Effector memory CD8-positive, alpha-beta T cell (primary cell): ENCODE measurements around the gene C21orf91.
A peak's percentile ranks its signal among the peaks of the same experiment; 100 is the strongest.

Source experiments
- ATAC-seq: fragments of 150-1000 bp; cut with Tn5 transposase; replicated peaks from 2 replicates; pipeline ENCODE4 v1.10.0; 2021; ENCODE audit warnings: mild to moderate bottlenecking, moderate library complexity
- DNase-seq, 3 experiments: peaks; one replicate each; pipeline ENCODE4 v3.0.0; 2021
- H3K27ac Mint-ChIP-seq, 2 donors: one replicate each; pipeline ENCODE4 v1.8.0; 2022; ENCODE audit warnings: mild to moderate bottlenecking in 2 of 2, mixed read lengths in 2 of 2, moderate library complexity in 2 of 2
- H3K27me3 Mint-ChIP-seq, 2 donors: one replicate each; pipeline ENCODE4 v1.8.0; 2022; ENCODE audit warnings: mixed read lengths in 2 of 2
- H3K36me3 Mint-ChIP-seq: one replicate; pipeline ENCODE4 v1.8.0; 2022; ENCODE audit warnings: mild to moderate bottlenecking, moderate library complexity, mixed read lengths; ENCODE audit not compliant: insufficient read depth
- H3K4me1 Mint-ChIP-seq, 2 donors: one replicate each; pipeline ENCODE4 v1.8.0; 2022; ENCODE audit warnings: low read depth in 2 of 2, mixed read lengths in 2 of 2
- H3K4me3 Mint-ChIP-seq, 2 donors: one replicate each; pipeline ENCODE4 v1.8.0; 2022; ENCODE audit warnings: mild to moderate bottlenecking in 2 of 2, mixed read lengths in 2 of 2, moderate library complexity in 2 of 2
- H3K9me3 Mint-ChIP-seq, 2 donors: one replicate each; pipeline ENCODE4 v1.8.0; 2022; ENCODE audit warnings: mixed read lengths in 2 of 2

C21orf91 gene

DNA sequence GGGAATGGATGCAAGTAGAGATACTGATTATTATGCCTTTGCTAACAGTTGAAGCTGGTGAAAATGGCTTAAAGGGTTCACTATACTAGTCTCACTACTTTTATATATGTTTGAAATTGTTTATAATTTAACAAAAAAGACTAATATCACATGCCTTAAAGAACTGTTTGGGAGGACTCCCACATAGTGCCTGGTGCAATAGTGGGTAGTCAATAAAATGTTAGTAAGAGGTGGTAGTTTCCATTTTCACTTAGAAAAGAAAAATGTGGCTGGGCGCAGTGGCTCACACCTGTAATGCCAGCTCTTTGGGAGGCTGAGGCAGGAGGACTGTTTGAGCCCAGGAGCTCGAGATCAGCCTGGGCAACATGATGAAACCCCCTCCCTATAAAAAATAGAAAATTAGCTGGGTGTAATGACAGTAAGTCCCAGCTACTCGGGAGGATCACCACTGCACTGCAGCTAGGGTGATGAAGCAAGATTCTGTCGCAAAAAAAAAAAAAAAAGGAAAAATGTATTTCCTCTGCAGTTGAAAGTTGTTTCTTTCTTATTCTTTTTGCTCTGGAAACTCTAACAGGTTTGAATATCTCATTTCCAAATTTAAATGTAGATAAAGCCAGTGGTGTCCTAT, 24.5 kb downstream of the C21orf91 start:
- Mint-ChIP-seq H3K27ac (peak overlapping the region; percentile 73 to 93), H3K36me3 (peaks cover 36% of the 10 kb centered on the region), H3K4me1 (peaks cover 35 to 53% of the 10 kb centered on the region in 2 donors), H3K27me3 (no peaks in the 10 kb centered on the region), H3K4me3 (peak overlapping the region; percentile 71 to 81), H3K9me3 (no peaks in the 10 kb centered on the region)
- ATAC-seq: peak; percentile 7
- DNase-seq: peak in 1 of 3 experiments; percentile 21

DNA sequence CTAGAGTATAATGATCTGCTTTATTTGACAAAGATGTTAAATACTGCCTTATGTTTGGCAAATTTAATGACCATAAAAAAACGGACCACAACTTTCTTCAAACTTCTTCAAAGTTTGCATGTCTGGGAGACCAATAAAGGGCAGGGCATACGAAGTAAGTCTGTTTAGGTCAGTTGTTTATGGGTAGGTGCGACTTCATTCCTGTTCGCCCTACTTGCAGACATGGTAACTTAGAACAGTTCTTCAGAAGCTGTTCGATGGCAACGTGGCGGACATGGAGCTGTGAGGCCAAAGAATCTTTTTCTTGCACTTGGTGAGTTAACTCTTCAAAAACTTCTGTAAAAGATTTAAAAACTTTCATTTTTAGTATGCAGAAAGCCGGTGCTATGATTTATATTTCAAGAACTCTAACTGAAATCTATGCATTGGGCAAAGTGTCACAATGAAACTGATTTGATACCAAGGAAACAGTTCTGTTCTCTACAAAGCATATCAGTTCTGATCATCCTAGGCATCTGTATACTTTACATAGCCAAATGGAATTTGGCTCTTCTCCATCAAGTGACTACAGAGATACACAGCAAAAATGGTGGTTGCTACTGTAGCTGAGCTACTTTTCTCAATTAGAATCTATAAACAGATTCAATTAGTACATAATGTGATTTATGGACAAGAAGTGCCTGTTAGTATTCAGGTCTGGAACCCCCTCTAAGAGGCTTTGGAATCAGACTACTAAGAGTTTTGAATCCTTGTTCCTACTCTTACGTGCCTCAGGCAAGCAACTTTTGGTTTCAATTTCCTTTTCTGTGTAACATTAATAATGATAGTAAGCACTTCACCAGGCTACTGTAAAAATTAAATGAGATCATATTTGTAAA, 25.7 kb downstream of the C21orf91 start:
- peaks cover 34 to 58% of the 10 kb centered on the region in 2 donors for H3K4me1 Mint-ChIP-seq

DNA sequence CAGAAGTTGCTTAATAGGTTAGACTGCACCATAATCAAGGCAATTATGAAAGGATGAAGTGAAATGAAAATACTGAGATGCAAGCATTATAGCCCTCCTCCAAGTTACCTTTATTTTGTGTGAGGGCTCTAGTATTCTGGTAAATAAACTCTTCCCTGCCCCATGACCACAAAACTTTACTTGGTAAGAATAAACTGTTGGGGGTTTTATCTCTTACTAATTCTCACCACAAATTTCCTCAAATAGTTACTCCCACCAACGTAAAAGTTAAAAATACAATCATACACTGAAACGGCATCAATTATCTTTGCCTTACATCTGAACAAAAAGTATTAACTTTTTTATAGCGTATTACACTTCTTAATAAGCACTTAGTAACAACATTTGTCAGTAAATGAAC, 29.5 kb downstream of the C21orf91 start:
- no peaks in the 10 kb centered on the region for H3K27me3 Mint-ChIP-seq
- H3K36me3 Mint-ChIP-seq: peaks cover 36% of the 10 kb centered on the region
- no peak for DNase-seq
- H3K27ac Mint-ChIP-seq: peak overlapping the region; percentile 62 to 80
- no peaks in the 10 kb centered on the region for H3K9me3 Mint-ChIP-seq
- peak overlapping the region; percentile 71 to 74 for H3K4me3 Mint-ChIP-seq
- H3K4me1 Mint-ChIP-seq: peaks cover 45 to 67% of the 10 kb centered on the region in 2 donors
- peak; percentile 36 for ATAC-seq

More for the DNA sequence above, 25.7 kb downstream of the C21orf91 start:
- no peaks in the 10 kb centered on the region for H3K27me3 Mint-ChIP-seq
- ATAC-seq: peak; percentile 58
- no peaks in the 10 kb centered on the region for H3K9me3 Mint-ChIP-seq
- peaks cover 36% of the 10 kb centered on the region for H3K36me3 Mint-ChIP-seq
- H3K27ac Mint-ChIP-seq: peak overlapping the region; percentile 73 to 93
- peak overlapping the region; percentile 71 to 81 for H3K4me3 Mint-ChIP-seq
- DNase-seq: peak in 2 of 3 experiments; percentile 11 to 40

DNA sequence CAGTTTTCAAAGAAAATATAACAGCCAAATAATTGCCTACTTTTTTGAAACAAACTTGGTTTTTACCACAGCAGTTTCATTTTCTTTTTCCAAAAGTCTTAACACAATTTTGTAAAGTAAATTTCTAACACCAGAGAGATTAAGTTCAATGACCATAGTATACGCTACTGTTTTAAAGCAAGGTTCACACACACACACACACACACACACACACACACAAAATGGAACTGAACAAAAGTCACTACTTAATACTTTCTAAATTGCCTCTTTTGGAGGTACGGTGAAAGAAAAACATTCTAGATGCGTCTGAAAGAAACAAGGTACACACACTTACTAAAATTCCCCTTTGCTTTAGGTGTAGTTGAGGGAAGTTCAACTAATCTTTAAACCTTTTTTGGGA, 30.1 kb downstream of the C21orf91 start:
- peaks cover 50 to 72% of the 10 kb centered on the region in 2 donors for H3K4me1 Mint-ChIP-seq
- H3K27ac Mint-ChIP-seq: peak overlapping the region; percentile 62 to 80
- ATAC-seq: no peak
- no peak for DNase-seq
- peaks cover 31% of the 10 kb centered on the region for H3K36me3 Mint-ChIP-seq
- H3K27me3 Mint-ChIP-seq: no peaks in the 10 kb centered on the region
- H3K9me3 Mint-ChIP-seq: no peaks in the 10 kb centered on the region
- H3K4me3 Mint-ChIP-seq: peak overlapping the region; percentile 63 to 74

DNA sequence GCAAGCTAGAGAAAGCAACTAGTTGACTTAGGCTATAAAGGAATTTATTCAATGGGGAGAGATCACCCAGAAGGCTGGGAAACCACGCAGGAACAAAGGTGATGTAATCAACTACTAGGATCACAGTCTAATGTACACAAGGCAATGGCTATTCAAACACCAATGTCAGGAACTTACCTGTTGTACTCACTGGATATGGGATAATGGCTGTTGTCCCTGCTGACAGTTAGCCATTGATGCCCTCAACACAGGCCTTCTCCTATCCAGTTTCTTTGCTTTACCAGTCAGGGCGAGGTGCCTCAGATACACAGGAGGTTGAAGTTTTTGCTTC, 32.3 kb downstream of the C21orf91 start:
- Mint-ChIP-seq H3K4me1 (peaks cover 63 to 88% of the 10 kb centered on the region in 2 donors), H3K27ac (peak overlapping the region; percentile 62 to 66), H3K9me3 (no peaks in the 10 kb centered on the region), H3K36me3 (peaks cover 20% of the 10 kb centered on the region), H3K4me3 (peak overlapping the region; percentile 61 to 74), H3K27me3 (no peaks in the 10 kb centered on the region)
- DNase-seq: no peak
- no peak for ATAC-seq

DNA sequence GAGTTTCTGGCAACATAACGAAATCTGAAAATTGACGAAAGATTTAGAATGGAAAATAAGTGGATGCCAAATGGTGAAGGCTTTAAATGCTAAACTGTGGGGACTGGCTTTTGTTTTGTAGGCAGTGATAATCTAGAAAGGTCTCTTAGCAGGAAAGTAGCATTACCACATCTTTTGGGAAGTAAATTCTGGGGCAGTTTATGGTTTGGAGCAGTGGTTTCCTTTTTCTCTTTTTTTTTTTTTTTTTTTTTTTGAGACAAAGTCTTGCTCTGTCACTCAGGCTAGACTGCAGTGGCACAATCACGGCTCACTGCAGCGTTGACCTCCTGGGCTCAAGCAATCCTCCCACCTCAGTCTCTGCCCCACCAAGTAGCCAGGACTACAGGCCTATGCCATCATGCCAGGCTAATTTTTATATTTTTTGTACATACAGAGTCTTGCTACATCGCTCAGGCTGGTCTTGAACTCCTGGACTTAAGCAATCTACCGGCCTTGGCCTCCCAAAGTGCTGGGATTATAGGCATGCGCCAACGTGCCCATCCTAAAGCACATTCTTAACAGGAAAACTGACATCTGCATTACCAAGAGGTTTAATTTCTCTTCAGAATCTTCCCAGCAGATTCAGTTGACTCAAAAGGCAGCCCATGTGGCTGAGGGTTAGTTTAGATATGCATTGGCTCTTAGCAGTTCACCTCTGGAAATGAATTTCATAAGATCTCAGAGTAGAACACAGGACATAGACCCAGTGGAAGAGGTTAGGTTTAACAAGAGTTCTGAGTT, 32.9 kb downstream of the C21orf91 start:
- peak overlapping the region; percentile 61 to 74 for H3K4me3 Mint-ChIP-seq
- DNase-seq (no peak), ATAC-seq (no peak)
- H3K4me1 Mint-ChIP-seq: peaks cover 66 to 88% of the 10 kb centered on the region in 2 donors
- H3K36me3 Mint-ChIP-seq: peaks cover 20% of the 10 kb centered on the region
- H3K9me3 Mint-ChIP-seq: no peaks in the 10 kb centered on the region
- peak overlapping the region; percentile 62 to 66 for H3K27ac Mint-ChIP-seq
- H3K27me3 Mint-ChIP-seq: no peaks in the 10 kb centered on the region

DNA sequence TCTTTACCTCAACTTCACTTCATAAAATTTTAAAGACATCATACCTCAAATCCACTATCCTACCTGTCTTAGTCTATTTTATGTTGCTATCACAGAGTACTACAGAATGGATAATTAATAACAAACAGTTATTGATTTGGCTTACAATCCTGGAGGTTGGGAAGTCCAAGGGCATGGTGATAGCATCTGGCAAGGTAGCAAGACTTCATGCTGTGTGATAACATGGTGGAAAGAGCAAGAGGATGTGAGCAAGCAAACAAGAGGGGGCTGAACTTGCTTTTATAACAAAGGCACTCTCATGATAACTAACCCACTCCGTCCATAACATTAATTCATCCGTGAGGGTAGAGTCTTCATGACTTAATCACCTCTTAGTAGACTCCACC, 33.8 kb downstream of the C21orf91 start:
- Mint-ChIP-seq H3K36me3 (peaks cover 22% of the 10 kb centered on the region), H3K27me3 (no peaks in the 10 kb centered on the region), H3K9me3 (no peaks in the 10 kb centered on the region), H3K27ac (peak overlapping the region; percentile 62 to 93), H3K4me1 (peaks cover 71 to 91% of the 10 kb centered on the region in 2 donors), H3K4me3 (peak overlapping the region; percentile 51 to 83)
- no peak for ATAC-seq
- DNase-seq: no peak

DNA sequence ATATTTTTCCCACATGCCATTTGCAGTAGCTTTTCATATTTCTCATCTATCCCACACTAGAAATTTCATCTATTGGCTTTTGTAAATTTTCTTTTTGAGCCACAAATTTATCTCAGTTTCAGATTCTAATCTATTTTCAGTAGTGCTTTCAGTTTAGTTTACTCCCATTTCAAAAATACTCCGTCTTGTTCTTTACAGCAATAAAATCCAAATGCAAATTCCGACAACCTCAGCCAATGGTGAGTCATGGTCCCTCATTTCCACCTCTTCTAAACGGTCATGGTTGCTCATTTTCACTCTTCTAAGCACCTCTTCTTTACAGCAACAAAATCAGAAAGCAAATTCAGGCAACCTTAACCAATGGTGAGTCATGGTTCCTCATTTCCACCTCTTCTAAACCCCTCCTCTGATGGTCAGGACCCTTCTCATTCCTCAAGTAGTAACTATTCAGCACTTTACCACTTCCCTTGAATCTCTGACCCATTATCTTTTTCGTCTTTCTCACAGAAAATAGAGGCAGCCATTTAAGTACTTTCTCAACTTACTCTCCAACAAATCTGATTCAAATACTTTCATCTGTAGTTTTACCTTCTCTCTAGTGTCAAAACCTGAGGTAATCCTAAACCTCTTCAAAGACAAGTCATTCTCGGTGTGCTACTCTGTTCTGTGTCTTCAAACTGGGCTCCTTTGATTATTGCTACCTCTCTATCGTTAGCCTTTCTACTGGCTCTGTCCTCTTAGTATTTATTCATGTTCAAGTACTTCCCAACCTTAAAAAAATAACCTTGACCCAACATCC, 34.4 kb downstream of the C21orf91 start:
- Mint-ChIP-seq H3K4me3 (peak overlapping the region; percentile 51 to 83), H3K27ac (peak overlapping the region; percentile 62 to 93), H3K9me3 (no peaks in the 10 kb centered on the region), H3K4me1 (peaks cover 75 to 92% of the 10 kb centered on the region in 2 donors), H3K27me3 (no peaks in the 10 kb centered on the region), H3K36me3 (peaks cover 21% of the 10 kb centered on the region)
- DNase-seq (no peak), ATAC-seq (peak; percentile 9)

DNA sequence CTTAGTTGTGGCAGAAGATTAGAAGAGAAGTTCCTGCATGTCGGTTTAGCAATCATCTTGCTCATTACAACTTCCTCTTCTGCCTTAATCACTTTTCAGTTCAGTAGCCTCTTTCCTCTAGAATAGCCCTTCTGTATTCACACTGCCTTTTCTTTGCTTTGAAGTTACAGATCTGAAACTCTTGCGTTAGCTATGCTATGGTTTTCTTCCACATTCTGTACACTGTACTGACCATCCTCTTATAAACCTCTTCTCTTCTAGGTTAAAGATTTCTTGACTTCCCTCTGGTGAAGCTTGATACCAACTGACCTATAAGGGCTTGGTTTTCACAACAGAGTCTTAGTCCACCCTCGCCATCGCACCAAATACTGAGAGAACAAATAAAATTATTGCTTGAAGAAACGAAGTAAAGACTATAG, 35.0 kb downstream of the C21orf91 start:
- peak overlapping the region; percentile 51 to 83 for H3K4me3 Mint-ChIP-seq
- H3K9me3 Mint-ChIP-seq: no peaks in the 10 kb centered on the region
- H3K27me3 Mint-ChIP-seq: no peaks in the 10 kb centered on the region
- H3K4me1 Mint-ChIP-seq: peaks cover 76 to 89% of the 10 kb centered on the region in 2 donors
- DNase-seq (no peak), ATAC-seq (peak; percentile 36)
- H3K36me3 Mint-ChIP-seq: peaks cover 19% of the 10 kb centered on the region
- H3K27ac Mint-ChIP-seq: peak overlapping the region; percentile 62 to 93

DNA sequence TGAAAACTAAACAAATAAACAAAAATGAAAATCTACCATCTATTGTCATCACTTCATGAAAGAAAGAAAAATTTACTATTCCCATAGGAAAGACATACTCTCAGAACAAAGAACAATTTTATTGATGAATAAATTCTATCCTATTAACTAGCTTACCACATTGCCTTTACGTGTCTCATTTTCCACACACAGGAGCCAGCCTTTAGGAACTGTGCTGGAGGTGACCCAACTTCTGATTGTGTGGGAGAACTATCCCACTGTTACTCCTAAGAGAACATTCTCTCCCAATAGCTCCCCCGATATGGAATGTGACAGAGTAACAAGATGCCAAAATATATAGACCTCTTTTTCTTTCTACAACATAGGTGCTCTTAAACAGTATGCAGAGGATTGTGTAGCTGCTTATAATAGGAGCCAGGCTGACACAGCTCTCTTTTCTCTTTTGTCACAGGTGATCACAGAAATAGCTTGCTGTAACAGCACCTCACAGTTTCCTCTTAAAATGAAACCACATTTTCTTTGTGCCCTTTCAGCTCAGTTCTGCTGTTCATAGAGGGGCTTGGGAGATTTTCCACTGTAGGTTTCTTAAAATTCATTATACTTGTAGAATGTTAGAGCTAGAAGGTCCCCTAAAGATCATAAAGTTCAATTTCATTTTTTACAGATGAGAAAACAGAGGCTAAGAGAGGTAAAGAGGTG, 35.5 kb downstream of the C21orf91 start:
- no peaks in the 10 kb centered on the region for H3K9me3 Mint-ChIP-seq
- H3K4me3 Mint-ChIP-seq: peak overlapping the region; percentile 51 to 83
- ATAC-seq (peak; percentile 52), DNase-seq (peak in 2 of 3 experiments; percentile 14 to 37)
- H3K27me3 Mint-ChIP-seq: no peaks in the 10 kb centered on the region
- peaks cover 19% of the 10 kb centered on the region for H3K36me3 Mint-ChIP-seq
- peaks cover 76 to 84% of the 10 kb centered on the region in 2 donors for H3K4me1 Mint-ChIP-seq
- H3K27ac Mint-ChIP-seq: peak overlapping the region; percentile 62 to 93

DNA sequence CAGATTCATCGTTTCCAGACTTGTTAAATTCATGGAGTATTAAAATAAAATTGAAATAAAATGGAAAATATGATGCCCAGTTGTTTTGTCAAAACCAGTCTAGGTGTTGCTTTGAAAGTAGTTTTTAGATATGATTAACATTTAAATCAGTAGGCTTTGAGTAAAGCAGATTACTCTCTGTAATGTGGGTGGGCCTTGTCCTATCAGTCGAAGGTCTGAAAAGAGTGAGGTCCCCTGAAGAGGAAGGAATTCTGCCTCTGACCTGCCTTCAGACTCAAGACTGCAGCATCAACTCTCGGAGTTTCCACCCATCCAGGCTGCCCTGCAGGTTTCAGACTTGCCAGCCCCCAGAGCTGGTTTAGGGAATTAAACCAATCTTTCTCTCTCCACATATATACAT, 36.2 kb downstream of the C21orf91 start:
- H3K27me3 Mint-ChIP-seq: no peaks in the 10 kb centered on the region
- no peaks in the 10 kb centered on the region for H3K9me3 Mint-ChIP-seq
- H3K4me3 Mint-ChIP-seq: peak overlapping the region; percentile 68 to 83
- no peak for DNase-seq
- H3K4me1 Mint-ChIP-seq: peaks cover 69 to 78% of the 10 kb centered on the region in 2 donors
- ATAC-seq: no peak
- peak overlapping the region; percentile 62 to 93 for H3K27ac Mint-ChIP-seq
- H3K36me3 Mint-ChIP-seq: peaks cover 16% of the 10 kb centered on the region

DNA sequence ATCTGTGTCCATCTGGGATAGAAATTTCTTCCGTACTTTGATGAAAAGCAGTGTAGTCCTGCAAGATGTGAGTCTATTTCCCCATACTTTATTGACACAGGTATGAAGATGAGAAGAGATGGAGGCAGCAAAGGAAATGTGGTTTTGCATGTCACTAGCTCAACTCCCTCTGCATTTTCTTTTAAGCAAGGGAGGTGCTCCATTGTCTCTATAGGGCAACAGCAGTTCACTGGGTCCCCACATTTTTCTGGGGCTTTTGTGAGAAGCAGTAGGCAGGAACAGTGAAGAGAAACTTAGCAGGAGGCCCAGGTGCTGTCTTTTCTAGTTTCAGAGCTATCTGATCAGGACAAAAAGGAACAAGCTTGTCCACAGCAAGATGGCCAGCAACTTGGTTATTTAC, 37.1 kb downstream of the C21orf91 start:
- peaks cover 65 to 76% of the 10 kb centered on the region in 2 donors for H3K4me1 Mint-ChIP-seq
- H3K27ac Mint-ChIP-seq: peak overlapping the region; percentile 62 to 93
- peaks cover 14% of the 10 kb centered on the region for H3K36me3 Mint-ChIP-seq
- no peaks in the 10 kb centered on the region for H3K27me3 Mint-ChIP-seq
- H3K9me3 Mint-ChIP-seq: no peaks in the 10 kb centered on the region
- ATAC-seq (peak; percentile 33), DNase-seq (peak in 2 of 3 experiments; percentile 13 to 19)
- peak overlapping the region; percentile 68 to 83 for H3K4me3 Mint-ChIP-seq
